ENCODE data around the gene RANBP17. TPM values are rescaled to one million over a fixed set of nuclear protein-coding genes. Genes with fewer than 3 reads are reported as not detected.

The RANBP17 gene
- total and polyA plus RNA-seq, 9 of the 15 experiments (the other 6 are each of a cell fraction or from before 2014, with no cell fraction given) = not detected

- Histone ChIP-seq H3K9ac (ENCODE audit: insufficient read depth in 1 of 2, low read depth in 2 of 2, low read length in 2 of 2) (no peak overlapping the region), H3K9me3 (replicated peaks; ENCODE audit: control insufficient read depth, insufficient read depth, low read depth, low read length) (no peaks in the 10 kb centered on the region), H3K36me3 (ENCODE audit: control insufficient read depth, insufficient read depth, low read length) (no peaks in the 10 kb centered on the region), H3K79me2 (ENCODE audit: control insufficient read depth, insufficient read depth, low read length) (no peaks in the 10 kb centered on the region), H3K9me1 (ENCODE audit: control insufficient read depth, insufficient read depth, low read length) (no peaks in the 10 kb centered on the region), H2AFZ (ENCODE audit: low read depth, low read length) (no peak overlapping the region), H3K4me1 (replicated peaks in 1 of 2; ENCODE audit: control insufficient read depth in 2 of 2, insufficient read depth in 2 of 2, low read length in 2 of 2) (no peaks in the 10 kb centered on the region), H3K27ac (ENCODE audit: extremely low read depth, low read depth, low read length) (no peak overlapping the region), H4K20me1 (replicated peaks; ENCODE audit: control insufficient read depth, insufficient read depth, low read length) (no peaks in the 10 kb centered on the region), H3K4me2 (ENCODE audit: insufficient read depth, low read length) (no peak overlapping the region), H3K27me3 (ENCODE audit: control insufficient read depth in 2 of 2, insufficient read depth in 2 of 2, low read length in 2 of 2) (no peaks in the 10 kb centered on the region), H3K4me3 (no peak overlapping the region)
- ATAC-seq (peak; percentile 76), FAIRE-seq (peak; percentile 85), DNase-seq (ENCODE audit: extremely low read depth in 1 of 4, low spot score in 3 of 4) (peak; percentile 30 to 48 (median 33))
- no TSS peak for BruUV-seq (replicated peaks)
- intact Hi-C loops (cut with micrococcal nuclease) = loop anchor here (1.0 kb wide), 2 partner anchors 130 to 135 kb away; no protein-coding TSS in a partner anchor
- TF ChIP-seq SMC3 (conservative IDR thresholded peaks at IDR 0.05; ENCODE audit: insufficient read depth, low read depth, low read length) (peak; percentile 42; the same call in 1 of the 2 replicates), RUNX1 (IDR thresholded peaks at IDR 0.05; ENCODE audit: low read depth) (no peak), DEAF1 (CRISPR knock-in tag; IDR thresholded peaks at IDR 0.05) (0 out of 2 replicates have a peak, but pooled peaks have one; percentile 27), RAD21 (CRISPR knock-in tag; conservative IDR thresholded peaks at IDR 0.05 in 1 of 2, IDR thresholded peaks at IDR 0.05 in 1 of 2) (peak; percentile 54 to 65), POLR2AphosphoS5 (IDR thresholded peaks at IDR 0.05; ENCODE audit: control insufficient read depth, insufficient read depth, low read depth, low read length) (no peak)
- TF ChIP-seq, protein P1, sequence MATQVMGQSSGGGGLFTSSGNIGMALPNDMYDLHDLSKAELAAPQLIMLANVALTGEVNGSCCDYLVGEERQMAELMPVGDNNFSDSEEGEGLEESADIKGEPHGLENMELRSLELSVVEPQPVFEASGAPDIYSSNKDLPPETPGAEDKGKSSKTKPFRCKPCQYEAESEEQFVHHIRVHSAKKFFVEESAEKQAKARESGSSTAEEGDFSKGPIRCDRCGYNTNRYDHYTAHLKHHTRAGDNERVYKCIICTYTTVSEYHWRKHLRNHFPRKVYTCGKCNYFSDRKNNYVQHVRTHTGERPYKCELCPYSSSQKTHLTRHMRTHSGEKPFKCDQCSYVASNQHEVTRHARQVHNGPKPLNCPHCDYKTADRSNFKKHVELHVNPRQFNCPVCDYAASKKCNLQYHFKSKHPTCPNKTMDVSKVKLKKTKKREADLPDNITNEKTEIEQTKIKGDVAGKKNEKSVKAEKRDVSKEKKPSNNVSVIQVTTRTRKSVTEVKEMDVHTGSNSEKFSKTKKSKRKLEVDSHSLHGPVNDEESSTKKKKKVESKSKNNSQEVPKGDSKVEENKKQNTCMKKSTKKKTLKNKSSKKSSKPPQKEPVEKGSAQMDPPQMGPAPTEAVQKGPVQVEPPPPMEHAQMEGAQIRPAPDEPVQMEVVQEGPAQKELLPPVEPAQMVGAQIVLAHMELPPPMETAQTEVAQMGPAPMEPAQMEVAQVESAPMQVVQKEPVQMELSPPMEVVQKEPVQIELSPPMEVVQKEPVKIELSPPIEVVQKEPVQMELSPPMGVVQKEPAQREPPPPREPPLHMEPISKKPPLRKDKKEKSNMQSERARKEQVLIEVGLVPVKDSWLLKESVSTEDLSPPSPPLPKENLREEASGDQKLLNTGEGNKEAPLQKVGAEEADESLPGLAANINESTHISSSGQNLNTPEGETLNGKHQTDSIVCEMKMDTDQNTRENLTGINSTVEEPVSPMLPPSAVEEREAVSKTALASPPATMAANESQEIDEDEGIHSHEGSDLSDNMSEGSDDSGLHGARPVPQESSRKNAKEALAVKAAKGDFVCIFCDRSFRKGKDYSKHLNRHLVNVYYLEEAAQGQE (IDR thresholded peaks at IDR 0.05; ENCODE audit: borderline replicate concordance) = peak; percentile 37; the same call in 1 of the 2 replicates
- TF ChIP-seq, protein P1 (CRISPR knock-in tag; IDR thresholded peaks at IDR 0.05; ENCODE audit: low read depth) = no peak
- TF ChIP-seq, protein P2, sequence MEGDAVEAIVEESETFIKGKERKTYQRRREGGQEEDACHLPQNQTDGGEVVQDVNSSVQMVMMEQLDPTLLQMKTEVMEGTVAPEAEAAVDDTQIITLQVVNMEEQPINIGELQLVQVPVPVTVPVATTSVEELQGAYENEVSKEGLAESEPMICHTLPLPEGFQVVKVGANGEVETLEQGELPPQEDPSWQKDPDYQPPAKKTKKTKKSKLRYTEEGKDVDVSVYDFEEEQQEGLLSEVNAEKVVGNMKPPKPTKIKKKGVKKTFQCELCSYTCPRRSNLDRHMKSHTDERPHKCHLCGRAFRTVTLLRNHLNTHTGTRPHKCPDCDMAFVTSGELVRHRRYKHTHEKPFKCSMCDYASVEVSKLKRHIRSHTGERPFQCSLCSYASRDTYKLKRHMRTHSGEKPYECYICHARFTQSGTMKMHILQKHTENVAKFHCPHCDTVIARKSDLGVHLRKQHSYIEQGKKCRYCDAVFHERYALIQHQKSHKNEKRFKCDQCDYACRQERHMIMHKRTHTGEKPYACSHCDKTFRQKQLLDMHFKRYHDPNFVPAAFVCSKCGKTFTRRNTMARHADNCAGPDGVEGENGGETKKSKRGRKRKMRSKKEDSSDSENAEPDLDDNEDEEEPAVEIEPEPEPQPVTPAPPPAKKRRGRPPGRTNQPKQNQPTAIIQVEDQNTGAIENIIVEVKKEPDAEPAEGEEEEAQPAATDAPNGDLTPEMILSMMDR (IDR thresholded peaks at IDR 0.05 in 2 of 3, conservative IDR thresholded peaks at IDR 0.05 in 1 of 3; ENCODE audit: insufficient read depth in 2 of 3, low read depth in 1 of 3, low read length in 3 of 3) = peak; percentile 50 to 60 (median 52); a peak in 4 of 6 replicates
- ChIA-PET POLR2A (interaction anchor here (1.0 kb wide), 1 partner anchor 12 kb away, joined by 3 read pairs; no protein-coding TSS in a partner anchor), CTCF (ENCODE audit: low intra/inter-chr PET ratio) (interaction anchor here (0.9 to 1.2 kb wide), 3 partner anchors 130 to 702 kb away, joined by 3 to 5 read pairs (median 3); no protein-coding TSS in a partner anchor)
- WGBS (ENCODE audit: insufficient coverage, low coverage, missing lambda C conversion rate) = 1% methylated on average over 6 of the region's 6 CpGs
- in situ Hi-C loops (cut with MboI) = no loop called here
Observed at GRCh38 chr5:171207256-171207847, 345.5 kb downstream of the RANBP17 start.

Data from K562 (cell line).